Neural progenitor cell (in vitro differentiated cells): Measurements from ENCODE around the gene SRRM2.

Experiments used
- EZH2 ChIP-seq: fragments of 200-600 bp; sonication (generic); IDR thresholded peaks from 2 replicates; pipeline ENCODE4 v1.6.1; 2017; ENCODE audit warnings: antibody characterized with exemption, mild to moderate bottlenecking, moderate library complexity
- TF ChIP-seq, protein P1 (sequence below): fragments of 200-600 bp; sonication (generic); IDR thresholded peaks from 2 replicates; pipeline ENCODE4 v1.5.1; 2017; ENCODE audit warnings: antibody characterized with exemption, mild to moderate bottlenecking

- TF ChIP-seq, protein P1, sequence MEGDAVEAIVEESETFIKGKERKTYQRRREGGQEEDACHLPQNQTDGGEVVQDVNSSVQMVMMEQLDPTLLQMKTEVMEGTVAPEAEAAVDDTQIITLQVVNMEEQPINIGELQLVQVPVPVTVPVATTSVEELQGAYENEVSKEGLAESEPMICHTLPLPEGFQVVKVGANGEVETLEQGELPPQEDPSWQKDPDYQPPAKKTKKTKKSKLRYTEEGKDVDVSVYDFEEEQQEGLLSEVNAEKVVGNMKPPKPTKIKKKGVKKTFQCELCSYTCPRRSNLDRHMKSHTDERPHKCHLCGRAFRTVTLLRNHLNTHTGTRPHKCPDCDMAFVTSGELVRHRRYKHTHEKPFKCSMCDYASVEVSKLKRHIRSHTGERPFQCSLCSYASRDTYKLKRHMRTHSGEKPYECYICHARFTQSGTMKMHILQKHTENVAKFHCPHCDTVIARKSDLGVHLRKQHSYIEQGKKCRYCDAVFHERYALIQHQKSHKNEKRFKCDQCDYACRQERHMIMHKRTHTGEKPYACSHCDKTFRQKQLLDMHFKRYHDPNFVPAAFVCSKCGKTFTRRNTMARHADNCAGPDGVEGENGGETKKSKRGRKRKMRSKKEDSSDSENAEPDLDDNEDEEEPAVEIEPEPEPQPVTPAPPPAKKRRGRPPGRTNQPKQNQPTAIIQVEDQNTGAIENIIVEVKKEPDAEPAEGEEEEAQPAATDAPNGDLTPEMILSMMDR, result no peak
- no peak for TF ChIP-seq EZH2
Observed at GRCh38 chr16:2752850-2753732, 653 bp downstream of the SRRM2 start.
